HG02678 (cell line): Measurements from ENCODE around the gene MYO10.
"Not testable (repeated sequence)": the region's sequence is repeated elsewhere in the genome, so short reads cannot be mapped to it uniquely, and the experiment has no call there.

ENCODE experiments used
- ATAC-seq: cut with Tn5 transposase; IDR thresholded peaks from one replicate; pipeline ENCODE4 v1.9.1; 2021; ENCODE audit warnings: mild to moderate bottlenecking, moderate library complexity; ENCODE audit not compliant: unreplicated experiment

The MYO10 gene

DNA sequence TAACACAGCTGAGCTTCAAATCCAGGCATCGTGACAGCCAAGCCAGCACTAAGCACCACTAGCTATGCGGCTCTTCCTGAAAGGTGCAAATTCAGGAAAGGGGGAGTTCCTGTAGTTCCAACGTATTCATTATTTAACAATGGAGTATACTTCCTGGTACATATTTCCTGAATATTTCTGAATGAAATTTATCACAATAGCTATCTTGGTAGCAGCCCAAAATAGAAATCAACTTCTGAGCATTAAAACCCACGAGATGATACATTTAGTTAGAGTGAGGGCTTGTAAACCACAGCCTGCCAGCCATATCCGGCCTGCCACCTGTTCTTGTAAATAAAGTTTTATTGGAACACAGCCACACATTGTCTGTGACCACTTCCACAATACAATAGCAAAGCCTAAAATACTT, 209.5 kb downstream of the MYO10 start:
- ATAC-seq, result peak; percentile 51

GRCh38 chr5:16725575-16725974, 210.5 kb downstream of the MYO10 start:
- ATAC-seq, result no peak

DNA sequence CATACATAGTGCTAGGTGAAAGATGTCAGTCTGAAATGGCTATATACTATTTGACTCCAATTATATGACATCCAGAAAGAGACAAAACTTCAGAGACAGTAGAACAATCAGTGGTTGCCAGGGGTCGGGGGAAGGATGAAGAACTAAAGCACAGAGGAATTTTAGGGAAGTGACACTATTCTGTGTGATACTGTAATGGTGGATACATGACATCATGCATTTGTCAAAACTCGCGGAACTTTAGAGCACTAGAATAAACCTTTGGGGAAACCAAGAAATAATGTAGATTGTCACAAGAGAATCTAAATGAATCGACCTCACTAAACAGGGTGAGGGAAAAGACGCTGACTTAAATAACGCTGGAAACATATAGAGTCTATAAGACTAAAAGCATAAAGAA, 212.3 kb downstream of the MYO10 start:
- no peak for ATAC-seq

- no peak for ATAC-seq
These were observed 214.0 kb downstream of the MYO10 start for GRCh38 chr5:16722097-16722495.

- ATAC-seq, result no peak
These were observed 214.7 kb downstream of the MYO10 start for GRCh38 chr5:16721151-16722096.

DNA sequence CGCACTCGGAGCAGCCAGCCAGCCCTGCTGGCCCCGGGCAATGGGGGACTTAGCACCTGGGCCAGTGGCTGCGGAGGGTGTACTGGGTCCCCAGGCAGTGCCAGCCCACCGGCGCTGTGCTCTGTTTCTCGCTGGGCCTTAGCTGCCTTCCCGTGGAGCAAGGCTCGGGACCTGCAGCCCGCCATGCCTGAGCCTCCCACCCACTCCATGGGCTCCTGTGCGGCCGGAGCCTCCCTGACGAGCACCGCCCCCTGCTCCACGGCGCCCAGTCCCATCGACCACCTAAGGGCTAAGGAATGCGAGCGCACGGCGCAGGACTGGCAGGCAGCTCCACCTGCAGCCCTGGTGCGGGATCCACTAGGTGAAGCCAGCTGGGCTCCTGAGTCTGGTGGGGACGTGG, 218.1 kb downstream of the MYO10 start:
- not testable (repeated sequence) for ATAC-seq

GRCh38 chr5:16713386-16713928, 222.6 kb downstream of the MYO10 start:
- no peak for ATAC-seq

GRCh38 chr5:16712620-16713019, 223.5 kb downstream of the MYO10 start:
- no peak for ATAC-seq

- no peak for ATAC-seq
These were observed 223.9 kb downstream of the MYO10 start for GRCh38 chr5:16712178-16712577.

DNA sequence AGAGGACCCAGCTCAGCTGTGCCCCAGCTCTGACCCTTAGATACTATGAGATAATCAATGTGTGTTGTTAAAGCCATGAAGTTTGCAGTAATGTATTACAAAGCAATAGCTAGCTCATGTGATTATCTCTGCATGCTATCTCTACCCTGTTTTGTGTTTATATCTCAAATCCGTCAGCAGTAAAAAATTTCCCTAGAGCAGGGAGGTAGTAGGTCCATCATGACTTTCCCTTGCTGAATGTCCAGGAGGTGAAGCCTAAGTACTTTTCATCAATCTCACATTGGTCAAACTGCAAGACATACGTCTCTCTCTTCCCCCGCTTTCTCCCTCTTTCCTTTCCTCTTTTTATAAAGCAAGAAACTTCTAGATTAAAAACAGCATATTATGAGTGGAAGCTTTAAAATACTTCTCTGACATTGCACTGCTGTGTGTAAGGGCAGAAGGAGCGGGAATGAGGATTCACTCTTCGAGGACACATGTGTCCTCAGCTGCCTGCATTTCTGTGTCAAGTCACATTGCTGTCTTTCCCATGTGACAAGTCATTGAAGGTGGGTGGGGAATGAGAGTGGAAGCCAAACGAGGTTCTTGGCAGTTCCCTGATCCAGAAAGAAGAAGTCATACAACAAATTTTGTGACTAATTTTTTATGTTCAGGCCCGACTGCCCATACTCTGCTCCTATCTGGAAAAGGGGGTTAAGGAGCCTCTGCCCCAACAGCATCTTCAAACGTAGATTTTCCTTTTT, 226.2 kb downstream of the MYO10 start:
- no peak for ATAC-seq

DNA sequence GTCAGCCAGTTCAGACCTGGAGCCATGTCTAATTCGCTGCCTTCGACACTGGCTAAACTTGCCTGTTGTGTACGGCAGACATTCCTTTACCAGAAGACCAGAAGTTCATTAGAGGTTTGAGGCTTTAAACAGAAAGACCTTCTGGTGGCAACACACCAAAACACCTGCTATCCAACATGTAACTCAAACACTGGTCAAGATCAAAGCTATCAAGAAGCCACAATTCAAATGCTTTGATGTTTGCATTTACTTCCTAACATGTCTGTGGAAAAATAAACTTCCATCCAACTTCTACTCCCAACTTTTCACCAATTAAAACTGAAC, 228.3 kb downstream of the MYO10 start:
- no peak for ATAC-seq

DNA sequence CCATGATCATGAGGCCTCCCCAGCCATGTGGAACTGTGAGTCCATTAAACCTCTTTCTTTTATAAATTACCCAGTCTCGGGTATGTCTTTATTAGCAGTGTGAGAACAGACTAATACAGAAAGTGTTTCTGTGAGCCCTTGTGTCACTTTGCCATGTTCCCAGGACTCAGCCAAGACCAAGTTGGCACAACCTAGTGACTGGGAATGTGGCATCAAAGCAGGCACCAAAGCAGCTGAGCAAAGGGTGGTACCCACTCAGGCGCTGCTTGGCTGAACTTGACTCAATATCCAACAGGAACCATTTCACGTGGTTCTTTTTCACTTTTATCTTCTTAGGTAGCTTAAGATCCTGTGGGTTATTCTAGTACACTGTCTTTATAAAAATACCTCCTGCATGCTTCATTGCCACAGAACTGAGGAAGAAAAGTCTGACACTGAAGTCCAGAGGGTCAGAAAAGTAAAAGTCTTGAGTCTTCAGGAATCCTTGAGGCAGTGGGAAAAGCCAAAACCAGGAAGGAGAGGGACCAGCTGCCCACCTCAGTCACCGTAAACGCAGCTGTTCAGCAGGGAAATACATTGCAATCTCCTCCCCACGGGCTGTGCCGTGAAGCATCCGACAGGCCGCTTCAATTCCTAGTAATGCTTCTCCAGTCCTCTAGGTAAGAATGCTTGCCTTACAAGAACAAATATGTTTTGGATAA, 228.8 kb downstream of the MYO10 start:
- no peak for ATAC-seq

GRCh38 chr5:16704945-16705344, 231.1 kb downstream of the MYO10 start:
- ATAC-seq, result no peak

DNA sequence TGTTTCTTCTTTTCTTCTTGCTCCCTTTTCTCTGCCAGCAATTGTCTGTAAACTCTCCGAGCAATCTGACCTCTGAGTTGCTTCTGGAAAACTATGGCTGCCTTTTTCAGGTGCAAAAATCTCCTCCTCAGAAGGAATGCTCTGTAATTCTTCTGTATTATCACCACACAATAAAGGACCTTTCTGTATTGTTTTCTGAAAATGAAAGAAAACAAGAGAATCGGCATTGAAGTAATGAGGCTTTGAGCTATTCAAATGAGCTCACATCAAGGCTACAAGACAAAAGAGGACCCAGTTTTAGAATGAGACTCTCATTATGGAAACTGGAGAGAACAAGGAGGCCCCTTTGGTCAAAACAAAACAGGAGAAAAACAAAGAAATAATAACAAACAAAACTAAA, 233.1 kb downstream of the MYO10 start:
- ATAC-seq, result no peak

DNA sequence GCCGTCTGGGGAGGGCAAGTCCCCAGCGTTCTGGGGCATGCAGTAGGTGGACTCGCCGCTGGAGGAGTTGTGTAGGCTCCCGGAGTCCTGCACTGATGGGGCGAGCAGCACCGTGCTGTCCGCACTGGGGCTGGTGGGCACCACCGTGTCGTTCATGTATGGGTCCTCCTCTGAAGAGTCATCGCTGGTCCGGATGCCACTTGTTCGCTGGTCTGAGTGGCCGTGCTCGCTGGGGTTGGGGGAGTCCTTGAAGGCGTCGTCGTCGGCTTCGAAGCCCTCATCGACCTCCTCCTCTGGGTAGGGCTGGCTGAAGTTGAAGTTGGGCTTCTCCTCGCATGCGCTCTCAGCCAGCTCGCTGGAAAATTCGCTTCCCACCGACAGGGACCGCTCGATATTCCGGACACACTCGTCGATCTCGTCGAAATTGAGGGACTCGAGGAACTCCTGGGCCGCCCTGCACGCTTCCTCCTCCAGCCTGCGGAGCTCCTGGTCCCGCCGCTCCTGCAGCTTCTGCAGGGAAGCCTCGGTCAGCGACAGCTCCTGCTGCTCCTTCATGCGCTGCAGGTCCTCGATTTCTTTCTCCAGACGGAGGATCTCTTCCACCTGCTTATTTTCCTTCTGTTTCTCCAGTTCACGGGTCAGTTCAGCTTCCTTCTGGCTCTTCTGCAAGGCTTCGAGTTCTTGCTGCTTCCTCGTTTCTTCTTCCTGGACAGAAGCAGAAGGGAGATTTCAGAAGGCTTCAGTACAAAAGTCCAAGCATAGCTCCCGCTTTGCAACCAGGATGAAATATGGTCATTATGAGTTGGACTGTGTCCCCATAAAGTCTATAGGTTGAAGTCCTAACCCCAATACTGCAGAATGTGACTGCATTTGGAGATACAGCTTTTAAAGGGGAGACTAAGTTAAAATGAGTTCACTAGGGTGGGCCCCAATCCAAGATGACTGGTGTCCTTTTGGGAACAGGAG, 234.7 kb downstream of the MYO10 start:
- no peak for ATAC-seq

GRCh38 chr5:16700081-16700480, 236.0 kb downstream of the MYO10 start:
- no peak for ATAC-seq

GRCh38 chr5:16695779-16696178, 240.3 kb downstream of the MYO10 start:
- ATAC-seq, result no peak

- ATAC-seq, result no peak
These were observed 242.2 kb downstream of the MYO10 start for GRCh38 chr5:16693879-16694278.

- ATAC-seq, result no peak
These were observed 244.4 kb downstream of the MYO10 start for GRCh38 chr5:16691731-16692130.

- peak; percentile 61 for ATAC-seq
These were observed 245.7 kb downstream of the MYO10 start for GRCh38 chr5:16690243-16690852.
